Hepatocyte (in vitro differentiated cells): ENCODE data around the gene TSPAN19.

Experiments
- CTCF ChIP-seq: fragments of 200-600 bp; sonication (generic); IDR thresholded peaks from 2 replicates; pipeline ENCODE4 v1.5.1; 2016; ENCODE audit warnings: antibody characterized with exemption, mild to moderate bottlenecking; ENCODE audit not compliant: poor library complexity
- EZH2 ChIP-seq: fragments of 200-600 bp; sonication (generic); IDR thresholded peaks from 2 replicates; pipeline ENCODE4 v1.6.1; 2016; ENCODE audit warnings: antibody characterized with exemption, mild to moderate bottlenecking, borderline replicate concordance

GRCh38 chr12:85004204-85004603 lies 31.9 kb downstream of the TSPAN19 start:
- TF ChIP-seq CTCF (no peak), EZH2 (no peak)
